ENCODE results near the gene TMEM238L. TPM values are rescaled to one million over a fixed set of nuclear protein-coding genes. Genes with fewer than 3 reads are reported as not detected.

The TMEM238L gene
- total and polyA plus RNA-seq, 2 of the 4 experiments (the other 2 are of a cell fraction) = not detected

DNA sequence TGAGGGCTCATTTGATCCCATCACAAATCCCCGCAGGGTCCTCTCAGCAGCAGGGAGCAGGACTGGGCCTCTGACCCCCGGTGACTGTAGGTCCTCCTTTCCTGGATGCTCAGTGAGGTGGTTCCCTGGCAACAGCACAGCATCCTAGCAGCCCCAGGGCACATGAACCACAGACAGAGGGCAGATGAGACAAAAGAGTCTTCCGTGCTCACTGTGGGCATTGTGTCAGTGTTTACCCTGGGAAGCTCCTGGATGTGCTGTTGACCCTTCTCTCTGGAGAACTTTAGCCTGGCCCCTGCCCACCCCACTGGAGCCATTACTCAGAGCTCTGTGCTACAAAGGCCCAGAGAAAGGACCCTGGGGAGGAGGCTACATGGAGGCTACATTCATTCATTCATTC lies 52.3 kb downstream of the TMEM238L start:
- no peak overlapping the region for H3K4ac ChIP-seq (ENCODE audit: low read depth, low read length)
- no peak overlapping the region for H3K23ac ChIP-seq (ENCODE audit: low read depth, low read length)
- no peak overlapping the region for H3K56ac ChIP-seq (ENCODE audit: extremely low read depth, insufficient read depth, low read length)
- H4K5ac ChIP-seq (ENCODE audit: low read depth, low read length) = no peak overlapping the region
- WGBS, 2 experiments (ENCODE audit: extremely low coverage in 2 of 2, insufficient read length in 1 of 2) = 43% methylated on average over 2 of the region's 3 CpGs; no CpG with 5 or more reads in 1 of the 2 experiments
- H4K20me1 ChIP-seq (ENCODE audit: insufficient read depth, low read length) = no peaks in the 10 kb centered on the region
- DNase-seq = no peak
- no peak overlapping the region for H4K8ac ChIP-seq (ENCODE audit: low read depth in 2 of 2, low read length in 2 of 2)
- in situ Hi-C loops (cut with MboI; ENCODE audit: low sequenced_read_pairs) (no loop called here), dilution Hi-C loops (cut with HindIII; ENCODE audit: low sequenced_read_pairs, unreplicated experiment) (no loop called here), intact Hi-C loops (cut with micrococcal nuclease) (no loop called here)
- no peak overlapping the region for H4K91ac ChIP-seq (ENCODE audit: insufficient read depth, low read depth, low read length)
- no peaks in the 10 kb centered on the region for H3K9me1 ChIP-seq (ENCODE audit: insufficient read depth, low read length)
- no peak overlapping the region for H2BK5ac ChIP-seq (ENCODE audit: low read depth, low read length, poor library complexity, severe bottlenecking)
- no peak overlapping the region for H2AK5ac ChIP-seq (ENCODE audit: low read depth, low read length)
- H2BK15ac ChIP-seq (ENCODE audit: low read depth, low read length) = no peak overlapping the region
- no peaks in the 10 kb centered on the region for H3K79me1 ChIP-seq (ENCODE audit: low read depth in 1 of 2, low read length in 2 of 2)
- H2AFZ ChIP-seq (replicated peaks; ENCODE audit: low read length, poor library complexity) = no peak overlapping the region
- no peak for ATAC-seq (ENCODE audit: low read depth)
- H3K36me3 ChIP-seq (ENCODE audit: control insufficient read depth, insufficient read depth, low read length) = no peaks in the 10 kb centered on the region
- H3K27me3 ChIP-seq (ENCODE audit: control insufficient read depth, insufficient read depth, low read length) = peaks cover 11% of the 10 kb centered on the region; the same call in 1 of the 2 replicates
- H3K27ac ChIP-seq (ENCODE audit: insufficient read depth, low read length) = no peak overlapping the region
- H2AK9ac ChIP-seq (replicated peaks; ENCODE audit: low read depth, low read length, poor library complexity) = no peak overlapping the region
- ChIA-PET POLR2A (ENCODE audit: unreplicated experiment) (no interaction called here), CTCF (interaction anchor here (0.6 kb wide), 1 partner anchor 14 kb away, joined by 3 read pairs; no protein-coding TSS in a partner anchor)
- no peak overlapping the region for H2BK120ac ChIP-seq (ENCODE audit: low read depth, low read length)
- no peak overlapping the region for H3K4me3 ChIP-seq (ENCODE audit: insufficient read depth, low read depth, low read length)
- no peaks in the 10 kb centered on the region for H3K4me1 ChIP-seq (ENCODE audit: control insufficient read depth, insufficient read depth, low read length)
- H3K9me3 ChIP-seq (ENCODE audit: control insufficient read depth, insufficient read depth, low read length) = no peaks in the 10 kb centered on the region
- no peak overlapping the region for H3K4me2 ChIP-seq (ENCODE audit: low read depth, low read length)
- TF ChIP-seq BHLHE40 (IDR thresholded peaks at IDR 0.05; ENCODE audit: low read depth, low read length) (no peak), CEBPB (IDR thresholded peaks at IDR 0.05; ENCODE audit: low read depth, low read length) (no peak), POLR2A (IDR thresholded peaks at IDR 0.05; ENCODE audit: low read depth, low read length) (no peak), MAZ (IDR thresholded peaks at IDR 0.05; ENCODE audit: borderline replicate concordance, low read depth, low read length) (no peak), RFX5 (IDR thresholded peaks at IDR 0.05; ENCODE audit: low read depth, low read length) (no peak), FOS (IDR thresholded peaks at IDR 0.05; ENCODE audit: low read depth, low read length) (no peak), NFE2L2 (IDR thresholded peaks at IDR 0.05; ENCODE audit: low read depth, low read length) (no peak)
- no peak overlapping the region for H3K9ac ChIP-seq (ENCODE audit: low read depth, low read length)
- H3K14ac ChIP-seq (replicated peaks; ENCODE audit: low read depth, low read length) = no peak overlapping the region
- no TSS peak for BruUV-seq (replicated peaks)
- H3K18ac ChIP-seq (ENCODE audit: low read depth, low read length) = no peak overlapping the region
- H2BK20ac ChIP-seq (ENCODE audit: low read depth, low read length) = no peak overlapping the region

All from IMR-90 (cell line).